HG03097 (cell line): Measurements from ENCODE around the gene CEP112.

ENCODE experiments used
- ATAC-seq: cut with Tn5 transposase; IDR thresholded peaks from one replicate; pipeline ENCODE4 v1.9.1; 2021; ENCODE audit not compliant: unreplicated experiment, low FRiP score

The CEP112 gene

DNA sequence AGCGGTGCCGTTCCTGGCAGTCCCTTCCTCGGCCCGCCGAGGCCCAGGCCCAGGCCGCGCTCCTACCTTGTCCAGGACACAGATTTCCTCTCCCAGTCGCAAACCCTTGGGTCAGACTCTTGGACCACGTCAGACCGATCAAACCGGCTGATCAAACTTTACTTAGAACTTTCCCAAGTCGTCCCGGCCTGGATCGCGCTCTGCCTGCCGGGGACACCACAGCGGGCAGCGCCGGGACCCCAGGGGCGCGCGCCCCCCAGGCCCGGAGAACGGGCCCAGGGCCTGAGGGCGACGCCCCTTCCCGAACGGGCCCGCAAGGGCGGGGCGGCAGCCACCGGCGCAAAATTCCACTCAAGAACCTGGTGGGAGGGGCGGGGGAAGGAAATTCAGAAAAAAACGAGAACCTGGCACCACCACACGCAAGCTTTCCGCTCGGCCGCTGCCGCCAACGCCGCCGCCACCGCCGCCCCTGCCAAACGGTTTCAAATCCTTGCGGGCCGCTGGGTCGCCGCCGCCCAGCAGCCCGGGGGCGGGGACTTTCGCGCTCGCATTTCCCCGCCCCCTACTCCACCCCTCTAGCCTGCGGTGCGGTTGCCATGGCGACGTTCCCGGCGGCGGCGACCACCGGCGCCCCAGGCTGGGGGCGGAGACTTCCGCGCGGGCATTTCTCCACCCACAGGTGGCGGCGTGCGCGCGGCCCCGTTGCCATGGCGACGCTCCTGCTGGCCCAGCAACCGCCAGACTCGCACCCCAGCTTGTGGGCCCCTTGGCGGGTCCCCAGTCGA lies at the start of gene CEP112:
CEP112 (minus strand) TSS at position 541 of the 785 bp plus-strand sequence.
- no peak for ATAC-seq

DNA sequence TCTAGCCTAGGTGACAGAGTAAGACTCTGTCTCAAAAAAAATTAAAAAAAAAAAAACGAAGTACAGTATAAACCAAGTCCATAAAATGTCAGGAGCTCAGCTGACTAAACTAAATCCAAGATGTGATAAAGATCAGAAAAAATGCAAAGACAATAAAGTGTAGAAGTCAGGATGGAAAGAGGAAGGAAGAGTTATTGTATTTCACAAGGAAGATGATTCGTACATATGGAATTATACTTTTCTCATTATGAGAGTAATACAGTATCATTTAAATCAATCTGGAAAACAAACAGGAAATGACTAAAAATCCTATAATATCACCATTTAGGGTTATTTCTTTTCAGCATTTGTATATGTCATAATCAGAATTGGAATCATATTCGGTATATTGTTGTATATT lies 48.7 kb upstream of the CEP112 start:
- ATAC-seq = no peak

DNA sequence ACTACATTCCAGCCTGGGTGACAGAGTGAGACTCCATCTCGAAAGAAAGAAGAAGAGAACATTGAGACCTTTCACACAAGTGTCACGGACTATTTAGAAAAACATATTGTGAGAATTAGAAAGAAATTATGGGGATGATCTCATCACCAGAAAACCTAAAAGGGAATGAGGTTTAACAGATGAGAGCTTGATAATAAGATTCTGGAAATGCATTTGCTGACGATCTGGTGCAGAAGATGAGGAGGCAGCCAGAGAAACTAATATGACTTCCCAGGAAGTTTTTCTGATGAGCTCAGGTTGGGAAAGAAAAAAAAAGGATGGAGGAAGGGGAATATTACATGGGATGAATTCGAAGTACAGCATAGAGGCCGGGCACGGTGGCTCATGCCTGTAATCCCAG lies 48.1 kb upstream of the CEP112 start:
- ATAC-seq = no peak

DNA sequence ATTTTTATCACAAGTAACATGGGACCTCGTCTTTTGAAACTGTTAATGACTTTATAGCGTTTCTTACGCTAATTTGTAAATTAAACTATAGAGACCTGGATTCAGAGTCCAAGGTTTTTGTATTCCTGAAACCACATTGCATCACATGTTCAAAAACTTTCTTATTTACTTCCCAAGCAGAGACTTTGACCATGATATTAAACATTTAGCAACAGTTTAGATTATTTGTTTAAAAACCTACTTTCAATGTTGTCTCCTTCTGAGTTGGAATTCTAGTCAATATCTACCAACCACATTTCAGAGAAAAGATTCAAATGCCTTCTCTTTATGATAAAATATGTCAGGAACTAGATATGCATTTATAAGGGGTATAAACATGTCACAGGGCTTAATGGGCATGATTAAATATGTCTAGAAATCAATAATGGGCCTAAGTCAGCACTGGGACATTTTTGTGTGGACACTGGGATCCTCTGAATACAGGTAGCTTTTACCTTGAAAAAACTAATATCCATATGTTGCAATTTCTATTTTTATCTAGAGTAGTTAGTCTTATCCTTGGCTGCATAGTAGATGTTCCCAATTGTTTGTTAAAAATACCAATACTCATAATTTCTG lies 43.6 kb upstream of the CEP112 start:
- ATAC-seq = no peak

DNA sequence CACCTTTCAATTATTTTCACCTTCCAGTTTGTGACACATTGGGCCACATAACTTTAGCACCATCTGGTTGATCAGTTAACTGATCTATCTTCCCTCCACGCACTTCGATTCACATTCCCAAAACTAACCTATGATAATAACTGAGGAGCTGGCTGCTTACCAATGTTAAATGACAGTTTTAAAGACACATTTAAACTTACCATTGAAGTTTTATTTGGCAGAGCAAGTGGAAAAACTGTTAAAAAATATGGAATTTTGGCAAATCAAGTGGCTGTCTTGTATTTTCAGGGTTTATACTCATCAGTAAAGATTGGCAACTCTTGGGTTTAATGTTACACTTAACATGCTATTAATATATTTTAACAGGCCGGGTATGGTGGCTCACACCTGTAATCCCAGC lies 42.7 kb upstream of the CEP112 start:
- no peak for ATAC-seq

GRCh38 chr17:66233023-66233753 lies 41.3 kb upstream of the CEP112 start:
- ATAC-seq = no peak

- ATAC-seq = no peak
Observed at GRCh38 chr17:66230922-66231591, 39.1 kb upstream of the CEP112 start.

- no peak for ATAC-seq
Observed at GRCh38 chr17:66229783-66230538, 38.0 kb upstream of the CEP112 start.

- ATAC-seq = no peak
Observed at GRCh38 chr17:66228887-66229782, 37.2 kb upstream of the CEP112 start, which contains the start of gene APOH. Gene APOH, minus strand, starts transcription at chr17:66229415. Its CDS starts 36 bp downstream, at chr17:66229379.

DNA sequence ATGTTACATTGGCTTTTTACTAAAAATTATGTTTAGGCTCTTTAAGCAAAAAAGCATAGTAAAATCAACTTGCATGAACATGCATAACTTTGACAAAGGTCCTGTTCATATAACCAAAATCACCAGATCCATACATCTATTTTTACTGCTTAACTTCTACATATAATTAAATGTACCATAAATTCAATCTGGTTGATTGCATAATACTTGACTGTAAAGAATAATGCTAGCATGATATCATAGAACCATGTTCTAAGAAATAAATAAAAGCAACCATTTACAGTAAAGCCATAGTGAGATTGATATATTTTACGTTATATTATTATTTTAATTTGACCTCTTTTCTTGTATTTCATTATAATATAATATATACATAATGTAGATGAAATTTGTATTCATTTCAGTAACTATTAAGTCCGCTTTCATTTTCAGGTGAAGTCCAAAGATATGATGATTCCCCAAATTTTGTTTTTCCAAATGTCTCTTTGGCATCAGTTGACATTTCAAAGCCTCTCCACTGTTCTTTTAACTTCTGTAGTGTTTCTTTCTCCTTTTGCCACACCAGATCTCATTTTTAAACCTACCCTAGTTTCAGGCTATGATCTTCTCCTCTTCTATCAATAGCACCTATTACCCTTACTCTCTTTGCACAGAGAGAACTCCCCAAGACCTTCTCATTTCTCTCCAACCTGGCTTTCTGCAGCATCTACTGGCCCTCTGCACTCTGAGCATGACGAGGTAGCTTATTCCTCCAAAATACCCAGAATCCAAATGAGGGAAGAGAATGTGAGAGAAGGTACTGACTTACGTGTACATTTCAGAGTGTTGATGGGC lies 35.5 kb upstream of the CEP112 start:
- no peak for ATAC-seq

GRCh38 chr17:66222798-66223350 lies 30.9 kb upstream of the CEP112 start:
- ATAC-seq = no peak

DNA sequence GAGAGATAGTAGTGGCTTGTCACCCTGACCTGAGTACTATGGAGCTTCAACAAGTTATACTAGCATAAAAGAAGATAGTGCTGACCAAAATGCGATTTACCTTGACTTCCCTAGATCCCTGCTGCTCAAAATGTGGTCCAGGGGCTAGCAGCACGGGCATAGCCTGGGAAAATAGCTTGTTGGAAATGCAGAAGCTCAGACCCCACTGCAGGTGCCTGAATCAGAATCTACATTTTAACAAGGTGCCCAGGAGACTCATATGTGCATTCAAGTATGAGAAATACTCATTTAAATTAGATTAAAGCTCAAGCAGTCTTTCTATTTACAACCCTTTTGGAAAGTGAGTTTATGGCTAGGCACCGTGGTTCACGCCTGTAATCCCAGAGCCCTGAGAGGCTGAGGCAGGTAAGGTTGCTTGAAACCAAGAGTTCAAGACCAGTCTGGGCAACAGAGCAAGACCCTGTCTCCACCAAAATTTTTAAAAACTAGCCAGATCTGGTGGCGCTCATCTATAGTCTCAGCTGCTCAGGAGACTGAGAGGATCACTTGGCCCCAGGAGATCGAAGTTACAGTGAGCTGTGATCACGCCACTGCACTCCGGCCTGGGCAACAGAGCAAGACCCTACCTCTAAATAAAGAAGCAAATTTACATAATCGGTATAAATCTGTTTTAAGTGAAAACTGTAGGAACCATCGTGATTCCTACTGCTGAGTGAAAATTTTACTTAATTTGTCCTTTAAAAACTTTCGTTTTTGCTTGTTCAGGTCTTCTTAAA lies 30.0 kb upstream of the CEP112 start:
- no peak for ATAC-seq

DNA sequence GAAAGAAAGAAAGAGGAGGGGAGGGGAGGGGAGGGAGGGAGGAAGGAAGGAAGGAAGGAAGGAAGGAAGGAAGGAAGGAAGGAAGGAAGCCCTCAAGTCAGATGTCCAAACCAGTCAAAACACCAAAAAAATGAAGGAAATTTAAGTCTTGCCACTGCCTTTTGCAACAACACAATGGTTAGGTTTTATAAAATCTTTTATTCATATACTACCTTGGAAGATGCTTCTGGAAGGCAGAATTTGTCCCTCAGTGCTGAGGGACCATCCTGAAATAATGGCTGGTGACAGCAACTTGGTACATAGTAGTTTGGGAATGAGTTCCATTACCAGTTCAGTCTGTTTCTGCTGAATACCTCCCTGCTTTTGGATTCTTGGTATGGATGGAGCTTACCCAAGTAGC lies 29.4 kb upstream of the CEP112 start:
- no peak for ATAC-seq

GRCh38 chr17:66220079-66220835 lies 28.3 kb upstream of the CEP112 start:
- ATAC-seq = no peak

DNA sequence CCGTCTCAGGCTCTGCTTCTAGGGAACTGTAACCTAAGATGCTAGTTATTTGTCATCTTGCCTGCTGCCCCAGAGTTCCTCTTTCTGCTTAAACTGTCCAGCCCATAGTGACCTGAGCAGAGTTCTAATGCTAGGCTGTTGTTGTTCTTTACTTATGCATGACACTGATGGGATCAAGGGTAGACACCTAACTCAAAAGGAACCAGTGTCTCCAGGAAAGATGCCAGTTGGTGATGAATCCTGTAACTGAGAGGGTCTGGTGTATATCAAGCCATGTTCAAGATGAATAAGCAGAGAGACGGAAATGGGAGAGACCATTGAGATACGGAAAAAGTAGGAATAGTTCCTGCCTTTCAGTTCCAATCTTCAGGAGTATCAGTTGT lies 23.6 kb upstream of the CEP112 start:
- no peak for ATAC-seq

GRCh38 chr17:66214884-66215528 lies 23.1 kb upstream of the CEP112 start:
- ATAC-seq = no peak
